ENCODE data around the gene WWOX. TPM values are rescaled to one million over a fixed set of nuclear protein-coding genes. Genes with fewer than 3 reads are reported as not detected.

The WWOX gene
- total RNA-seq, 2 donors from 2014 or later = 30.0 to 35.4 TPM

DNA sequence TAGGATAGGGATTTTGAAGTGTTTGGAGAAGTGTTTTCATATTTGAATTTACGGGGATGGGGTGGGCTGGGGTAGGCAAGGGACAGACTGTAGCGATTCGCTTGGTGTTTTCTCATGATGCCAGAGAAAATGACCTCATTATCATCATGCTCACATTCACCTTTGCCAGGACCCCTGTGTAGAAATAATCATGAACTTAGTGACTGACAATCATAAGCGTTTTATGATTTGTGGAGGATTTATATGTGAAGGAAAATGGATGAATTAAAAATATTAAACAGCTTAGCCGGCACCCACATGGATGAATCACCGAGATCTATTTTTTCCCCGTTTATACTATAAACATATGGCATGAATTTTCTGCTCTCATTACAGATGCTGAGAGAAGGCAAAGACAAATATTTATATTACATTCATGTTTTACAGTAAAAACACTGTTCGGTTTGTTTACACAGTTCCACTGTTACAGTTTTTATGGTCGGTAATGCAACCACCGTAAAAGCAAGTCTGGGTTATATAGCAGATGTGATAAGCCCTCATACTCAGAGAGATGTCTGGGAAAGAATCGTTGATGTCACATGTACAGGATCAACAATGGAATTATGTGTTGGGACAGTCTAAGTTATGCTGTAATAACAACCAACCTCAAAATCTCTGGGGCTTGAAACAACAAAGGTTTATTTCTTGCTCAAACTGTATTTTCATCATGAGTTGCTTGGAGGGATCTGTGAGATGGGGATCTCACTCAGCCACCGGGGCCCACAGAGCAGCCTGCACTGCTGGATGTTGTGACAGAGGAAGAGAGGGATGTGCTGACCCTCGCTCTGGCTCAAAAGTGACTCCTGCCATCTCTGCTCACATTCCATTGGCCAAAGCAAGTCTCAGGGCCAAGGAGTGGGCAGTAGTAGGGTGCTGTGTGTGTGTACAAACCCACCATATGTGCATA lies 85.1 kb downstream of the WWOX start:
- 94 to 99% methylated on average over 9 to 13 of the region's 13 CpGs for WGBS, 2 experiments (ENCODE audit: insufficient coverage in 1 of 2, insufficient read length in 1 of 2)
- Histone ChIP-seq H3K27ac (ENCODE audit: low read depth, low read length) (no peak overlapping the region), H3K9ac (ENCODE audit: extremely low read depth, low read length, poor library complexity, severe bottlenecking) (no peak overlapping the region), H3K27me3 (ENCODE audit: control insufficient read depth, insufficient read depth, low read length, poor library complexity, severe bottlenecking) (no peaks in the 10 kb centered on the region), H3K4me1 (ENCODE audit: control insufficient read depth, insufficient read depth, low read length) (no peaks in the 10 kb centered on the region), H3K4me3 (ENCODE audit: low read length) (no peak overlapping the region), H3K9me3 (ENCODE audit: control insufficient read depth, low read length) (no peaks in the 10 kb centered on the region), H3K36me3 (ENCODE audit: control insufficient read depth, insufficient read depth, low read length) (no peaks in the 10 kb centered on the region)
- no peak overlapping the region for H3K4me3 Mint-ChIP-seq
- no peaks in the 10 kb centered on the region for H3K9me3 Mint-ChIP-seq
- H3K36me3 Mint-ChIP-seq (ENCODE audit: low read depth) = no peaks in the 10 kb centered on the region
- DNase-seq = no peak
- TF ChIP-seq, protein P1, sequence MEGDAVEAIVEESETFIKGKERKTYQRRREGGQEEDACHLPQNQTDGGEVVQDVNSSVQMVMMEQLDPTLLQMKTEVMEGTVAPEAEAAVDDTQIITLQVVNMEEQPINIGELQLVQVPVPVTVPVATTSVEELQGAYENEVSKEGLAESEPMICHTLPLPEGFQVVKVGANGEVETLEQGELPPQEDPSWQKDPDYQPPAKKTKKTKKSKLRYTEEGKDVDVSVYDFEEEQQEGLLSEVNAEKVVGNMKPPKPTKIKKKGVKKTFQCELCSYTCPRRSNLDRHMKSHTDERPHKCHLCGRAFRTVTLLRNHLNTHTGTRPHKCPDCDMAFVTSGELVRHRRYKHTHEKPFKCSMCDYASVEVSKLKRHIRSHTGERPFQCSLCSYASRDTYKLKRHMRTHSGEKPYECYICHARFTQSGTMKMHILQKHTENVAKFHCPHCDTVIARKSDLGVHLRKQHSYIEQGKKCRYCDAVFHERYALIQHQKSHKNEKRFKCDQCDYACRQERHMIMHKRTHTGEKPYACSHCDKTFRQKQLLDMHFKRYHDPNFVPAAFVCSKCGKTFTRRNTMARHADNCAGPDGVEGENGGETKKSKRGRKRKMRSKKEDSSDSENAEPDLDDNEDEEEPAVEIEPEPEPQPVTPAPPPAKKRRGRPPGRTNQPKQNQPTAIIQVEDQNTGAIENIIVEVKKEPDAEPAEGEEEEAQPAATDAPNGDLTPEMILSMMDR (conservative IDR thresholded peaks at IDR 0.05) = no peak
- no peak overlapping the region for H3K27ac Mint-ChIP-seq
- H3K4me1 Mint-ChIP-seq = peaks cover 4% of the 10 kb centered on the region
- H3K27me3 Mint-ChIP-seq (ENCODE audit: insufficient read depth) = no peaks in the 10 kb centered on the region

DNA sequence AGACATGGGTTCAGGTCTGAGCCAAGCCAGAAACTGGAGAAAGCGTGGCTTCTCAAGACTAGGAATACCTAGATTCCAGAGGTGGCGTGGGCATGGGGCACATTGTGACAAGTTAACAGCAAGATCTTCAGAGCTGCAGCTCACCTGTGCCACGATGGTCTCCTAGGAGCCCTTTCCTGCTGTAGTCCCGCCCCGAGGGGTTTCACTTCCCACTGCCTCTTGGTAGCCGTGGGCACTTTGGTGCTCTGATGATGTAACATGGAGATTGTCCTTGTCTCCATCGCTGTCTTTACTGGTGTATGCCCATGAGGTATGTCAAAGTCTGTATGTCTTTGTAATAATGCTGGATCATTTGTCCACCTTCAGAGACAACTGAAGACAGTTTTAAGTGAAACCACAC lies 89.7 kb downstream of the WWOX start:
- WGBS, 2 experiments (ENCODE audit: insufficient coverage in 1 of 2, insufficient read length in 1 of 2) = 85 to 88% methylated on average over 7 of the region's 7 CpGs
- peaks cover 5% of the 10 kb centered on the region for H3K9me3 ChIP-seq (ENCODE audit: control insufficient read depth, low read length)
- H3K36me3 Mint-ChIP-seq (ENCODE audit: low read depth) = no peaks in the 10 kb centered on the region
- H3K9me3 Mint-ChIP-seq = peaks cover 7% of the 10 kb centered on the region
- H3K9ac ChIP-seq (ENCODE audit: extremely low read depth, low read length, poor library complexity, severe bottlenecking) = no peak overlapping the region
- H3K4me3 Mint-ChIP-seq = no peak overlapping the region
- no peaks in the 10 kb centered on the region for H3K4me1 ChIP-seq (ENCODE audit: control insufficient read depth, insufficient read depth, low read length)
- no peak for DNase-seq
- no peak overlapping the region for H3K4me3 ChIP-seq (ENCODE audit: low read length)
- no peak overlapping the region for H3K27ac Mint-ChIP-seq
- no peak overlapping the region for H3K27ac ChIP-seq (ENCODE audit: low read depth, low read length)
- no peaks in the 10 kb centered on the region for H3K27me3 ChIP-seq (ENCODE audit: control insufficient read depth, insufficient read depth, low read length, poor library complexity, severe bottlenecking)
- H3K27me3 Mint-ChIP-seq (ENCODE audit: insufficient read depth) = no peaks in the 10 kb centered on the region
- no peaks in the 10 kb centered on the region for H3K36me3 ChIP-seq (ENCODE audit: control insufficient read depth, insufficient read depth, low read length)
- TF ChIP-seq, protein P1 (conservative IDR thresholded peaks at IDR 0.05) = no peak
- H3K4me1 Mint-ChIP-seq = no peaks in the 10 kb centered on the region

DNA sequence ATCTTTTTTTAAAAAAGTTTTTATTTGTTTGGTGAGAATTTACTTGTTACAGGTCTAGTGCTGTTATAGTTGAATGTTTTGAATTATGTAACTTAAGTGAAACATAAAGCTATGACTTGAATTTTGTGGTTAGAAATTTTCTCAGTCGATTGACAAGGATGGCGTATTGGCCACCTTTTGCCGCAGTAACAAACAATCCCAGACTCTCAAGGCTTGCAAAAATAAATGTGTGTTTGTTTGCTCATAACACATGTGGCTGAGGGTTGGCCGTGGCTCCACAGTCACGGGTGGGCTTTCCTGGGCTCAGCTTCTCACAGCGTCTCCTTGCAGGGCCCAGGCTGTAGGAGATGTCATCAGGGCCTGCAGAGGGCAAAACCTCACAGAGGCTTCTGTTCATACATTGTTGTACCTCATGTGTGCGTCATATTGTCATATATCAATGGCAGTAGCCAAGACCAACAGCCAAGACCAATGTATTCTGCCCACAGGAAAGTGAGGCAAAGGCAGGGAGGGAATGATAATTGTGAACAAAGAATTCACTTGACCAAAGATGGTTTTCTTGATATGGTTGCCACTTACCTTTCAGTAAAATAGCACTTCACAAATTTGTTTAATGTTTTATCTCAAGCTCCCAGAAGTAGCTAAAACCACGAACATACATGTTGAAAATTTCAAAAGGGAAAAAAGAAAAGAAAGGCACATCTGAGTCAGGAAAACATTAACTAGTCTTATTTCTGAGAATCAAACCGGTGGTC lies 93.5 kb downstream of the WWOX start:
- Mint-ChIP-seq H3K4me1 (peaks cover 10% of the 10 kb centered on the region), H3K27me3 (ENCODE audit: insufficient read depth) (no peaks in the 10 kb centered on the region), H3K9me3 (peaks cover 7% of the 10 kb centered on the region), H3K36me3 (ENCODE audit: low read depth) (no peaks in the 10 kb centered on the region), H3K4me3 (no peak overlapping the region), H3K27ac (no peak overlapping the region)
- 93 to 98% methylated on average over 7 to 9 of the region's 9 CpGs for WGBS, 2 experiments (ENCODE audit: insufficient coverage in 1 of 2, insufficient read length in 1 of 2)
- H3K4me3 ChIP-seq (ENCODE audit: low read length) = no peak overlapping the region
- no peak for DNase-seq
- peaks cover 5% of the 10 kb centered on the region for H3K9me3 ChIP-seq (ENCODE audit: control insufficient read depth, low read length)
- H3K36me3 ChIP-seq (ENCODE audit: control insufficient read depth, insufficient read depth, low read length) = no peaks in the 10 kb centered on the region
- no peak overlapping the region for H3K9ac ChIP-seq (ENCODE audit: extremely low read depth, low read length, poor library complexity, severe bottlenecking)
- H3K27me3 ChIP-seq (ENCODE audit: control insufficient read depth, insufficient read depth, low read length, poor library complexity, severe bottlenecking) = no peaks in the 10 kb centered on the region
- no peak overlapping the region for H3K27ac ChIP-seq (ENCODE audit: low read depth, low read length)
- TF ChIP-seq, protein P1 (conservative IDR thresholded peaks at IDR 0.05) = no peak
- H3K4me1 ChIP-seq (ENCODE audit: control insufficient read depth, insufficient read depth, low read length) = no peaks in the 10 kb centered on the region

Data from endodermal cell (in vitro differentiated cells).